SK-N-MC (cell line): ENCODE measurements around the gene PISD.

ENCODE experiments used
- DNase-seq: peaks from one replicate; pipeline ENCODE4 v3.0.0-alpha.2; 2011; ENCODE audit warnings: low read depth, low spot score
- H3K27ac ChIP-seq: fragments of 200-600 bp; sonication (generic); 2 replicates; pipeline ENCODE4 v1.5.1; 2016; ENCODE audit warnings: mixed run types
- H3K36me3 ChIP-seq: fragments of 200-600 bp; sonication (generic); 2 replicates; pipeline ENCODE4 v1.6.1; 2017; ENCODE audit warnings: antibody characterized with exemption, low read length, mixed read lengths; ENCODE audit not compliant: insufficient read depth
- H3K4me3 ChIP-seq: fragments of 200-600 bp; sonication (generic); 2 replicates; pipeline ENCODE4 v1.5.1; 2016
- H3K9ac ChIP-seq: fragments of 200-600 bp; sonication (generic); 2 replicates; pipeline ENCODE4 v1.8.0; 2017; ENCODE audit warnings: mixed run types, mixed read lengths; ENCODE audit not compliant: insufficient read length
- H3K9me3 ChIP-seq: fragments of 200-600 bp; sonication (generic); 2 replicates; pipeline ENCODE4 v1.6.1; 2017; ENCODE audit warnings: low read depth, mild to moderate bottlenecking, antibody characterized with exemption, low read length, moderate library complexity, mixed read lengths
- EZH2 ChIP-seq: fragments of 200-600 bp; sonication (generic); IDR thresholded peaks from one replicate; pipeline ENCODE4 v1.6.1; 2017; ENCODE audit warnings: antibody characterized with exemption
- FOXP2 ChIP-seq: optimal IDR thresholded peaks from 2 replicates; pipeline ENCODE3; 2011; ENCODE audit warnings: mild to moderate bottlenecking, moderate library complexity; ENCODE audit not compliant: insufficient read depth; ENCODE audit errors: extremely low read length, control extremely low read depth
- POLR2AphosphoS5 ChIP-seq: IDR thresholded peaks from 2 replicates; pipeline ENCODE4 v1.6.1; 2012; ENCODE audit warnings: mild to moderate bottlenecking, low read depth, low read length, borderline replicate concordance

The PISD gene

DNA sequence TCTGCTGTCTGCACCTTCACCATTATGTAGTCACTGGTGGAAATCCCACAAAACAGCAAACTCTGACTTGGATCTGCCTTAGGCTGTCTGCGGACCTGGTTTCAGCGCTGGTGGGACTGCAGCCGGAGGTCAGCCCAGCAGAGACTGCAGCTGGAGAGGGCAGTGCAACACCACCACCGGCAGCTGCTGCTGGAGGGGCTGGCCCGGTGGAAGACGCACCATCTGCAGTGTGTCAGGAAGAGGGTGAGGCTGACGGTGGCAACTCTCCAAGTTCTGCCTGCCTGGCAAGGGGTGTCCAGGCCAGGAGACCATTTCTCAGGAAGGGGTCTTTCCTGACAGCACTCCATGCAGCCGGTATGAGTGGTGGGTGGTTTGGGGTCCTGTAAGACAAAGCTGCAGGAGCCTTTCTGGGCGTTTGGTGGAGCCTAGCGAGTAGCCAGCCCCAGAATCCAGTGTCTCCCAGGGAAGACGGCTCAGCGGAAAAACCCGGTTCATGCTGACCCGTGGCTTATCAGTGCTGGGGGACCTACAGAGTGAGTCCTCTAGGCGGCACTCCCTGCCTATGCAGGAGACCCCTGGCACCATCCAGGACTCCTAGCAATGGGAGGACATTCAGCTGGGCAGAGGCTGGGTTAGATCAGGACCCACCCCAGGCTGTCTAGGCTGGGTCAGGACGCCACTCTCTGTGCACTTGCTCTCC is 50.8 kb downstream of the PISD start:
- H3K27ac ChIP-seq, result no peak overlapping the region
- DNase-seq, result no peak
- TF ChIP-seq FOXP2 (no peak), POLR2AphosphoS5 (no peak), EZH2 (no peak)
- no peaks in the 10 kb centered on the region for H3K9me3 ChIP-seq
- H3K9ac ChIP-seq, result no peak overlapping the region
- H3K4me3 ChIP-seq, result no peak overlapping the region
- H3K36me3 ChIP-seq, result no peaks in the 10 kb centered on the region

DNA sequence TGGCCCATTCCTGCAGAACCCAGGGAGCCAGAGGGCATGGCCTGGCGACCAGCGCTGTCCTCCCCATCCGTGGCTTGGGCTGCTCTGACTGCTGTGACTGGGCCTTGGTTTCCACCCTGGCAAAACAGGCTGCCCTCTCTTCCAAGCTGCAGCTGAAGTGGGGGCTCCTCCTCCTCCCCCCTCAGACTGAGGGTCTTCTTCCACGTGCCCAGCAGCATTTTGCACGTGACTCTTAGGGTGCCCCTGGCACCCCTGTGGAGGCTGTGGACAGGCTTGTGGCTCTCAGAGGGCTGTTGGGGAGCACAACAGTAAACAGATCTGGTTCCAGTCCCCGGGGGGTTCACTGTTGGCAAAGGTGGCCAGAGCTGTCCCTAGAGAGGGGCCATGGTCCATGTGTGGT is 51.4 kb downstream of the PISD start:
- no peak overlapping the region for H3K9ac ChIP-seq
- no peaks in the 10 kb centered on the region for H3K36me3 ChIP-seq
- no peak for TF ChIP-seq POLR2AphosphoS5
- no peak for TF ChIP-seq FOXP2
- no peak for TF ChIP-seq EZH2
- DNase-seq, result no peak
- no peak overlapping the region for H3K4me3 ChIP-seq
- no peak overlapping the region for H3K27ac ChIP-seq
- H3K9me3 ChIP-seq, result no peaks in the 10 kb centered on the region

DNA sequence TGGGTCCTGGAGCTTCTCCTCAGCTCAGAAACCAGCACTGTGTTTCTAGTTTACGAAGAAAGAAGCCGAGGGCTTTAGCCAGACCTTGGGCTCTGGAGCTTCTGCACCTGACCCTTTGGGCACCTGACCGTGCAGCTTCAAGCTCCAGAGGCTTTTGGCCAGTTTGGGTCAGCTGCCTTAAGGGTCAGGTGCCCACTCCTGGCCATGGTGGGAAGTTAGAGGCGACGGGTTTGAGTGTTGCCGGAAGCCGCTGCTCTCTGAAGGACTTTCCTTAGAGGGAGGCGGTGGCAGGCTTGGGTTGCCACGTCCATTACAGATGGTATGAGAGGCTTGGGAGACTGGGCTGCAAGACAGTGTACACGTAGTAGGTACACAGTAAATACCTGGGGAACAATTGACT is 52.3 kb downstream of the PISD start:
- Histone ChIP-seq H3K27ac (no peak overlapping the region), H3K9ac (no peak overlapping the region), H3K9me3 (no peaks in the 10 kb centered on the region), H3K4me3 (no peak overlapping the region), H3K36me3 (no peaks in the 10 kb centered on the region)
- no peak for DNase-seq
- TF ChIP-seq EZH2, result no peak
- TF ChIP-seq FOXP2, result no peak
- no peak for TF ChIP-seq POLR2AphosphoS5

GRCh38 chr22:31607696-31608095 is 54.3 kb downstream of the PISD start:
- Histone ChIP-seq H3K27ac (no peak overlapping the region), H3K4me3 (no peak overlapping the region), H3K36me3 (no peaks in the 10 kb centered on the region), H3K9ac (no peak overlapping the region), H3K9me3 (no peaks in the 10 kb centered on the region)
- TF ChIP-seq FOXP2 (no peak), EZH2 (no peak), POLR2AphosphoS5 (no peak)
- DNase-seq, result no peak

DNA sequence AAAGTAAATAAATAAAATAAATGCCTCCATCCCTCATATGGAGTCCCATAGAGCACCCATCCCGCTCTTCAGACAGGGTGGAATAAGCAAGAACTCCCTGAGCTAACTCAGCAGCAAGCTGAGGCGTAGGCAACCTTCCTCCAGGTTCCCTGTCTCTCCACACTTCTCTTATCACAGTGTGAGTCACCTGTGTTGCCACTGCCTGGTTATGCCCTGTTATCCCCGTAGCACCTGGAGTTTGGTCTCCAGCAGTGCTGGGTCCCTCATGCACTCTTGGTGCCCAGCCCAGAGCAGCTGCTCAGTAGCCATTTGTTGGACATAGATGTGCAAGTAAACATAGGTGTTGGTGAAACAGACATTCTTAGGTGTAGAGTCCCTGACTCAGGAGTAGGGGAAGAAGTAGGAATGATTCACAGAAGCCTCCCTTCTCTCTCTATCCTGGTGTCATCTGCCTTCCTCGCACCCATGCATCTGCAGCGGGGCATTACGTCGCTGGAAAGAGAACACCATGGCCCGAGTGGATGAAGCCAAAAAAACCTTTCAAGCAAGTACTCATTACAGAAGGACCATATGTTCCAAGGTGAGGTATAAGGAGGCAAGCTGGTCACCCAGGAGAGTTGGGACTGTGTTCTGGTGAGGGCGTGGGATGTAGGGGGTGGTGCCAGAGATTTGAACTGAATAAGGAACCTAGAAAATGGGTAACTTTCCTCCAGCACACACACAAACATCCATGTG is 56.0 kb downstream of the PISD start:
- Histone ChIP-seq H3K27ac (no peak overlapping the region), H3K9ac (no peak overlapping the region), H3K9me3 (no peaks in the 10 kb centered on the region), H3K36me3 (no peaks in the 10 kb centered on the region), H3K4me3 (no peak overlapping the region)
- no peak for TF ChIP-seq FOXP2
- no peak for TF ChIP-seq POLR2AphosphoS5
- no peak for TF ChIP-seq EZH2
- no peak for DNase-seq

- H3K9me3 ChIP-seq, result no peaks in the 10 kb centered on the region
- no peak for TF ChIP-seq FOXP2
- TF ChIP-seq EZH2, result no peak
- no peak for TF ChIP-seq POLR2AphosphoS5
- DNase-seq, result no peak
- H3K36me3 ChIP-seq, result no peaks in the 10 kb centered on the region
- no peak overlapping the region for H3K27ac ChIP-seq
- H3K4me3 ChIP-seq, result no peak overlapping the region
- no peak overlapping the region for H3K9ac ChIP-seq
Observed at GRCh38 chr22:31604746-31605705, 57.0 kb downstream of the PISD start.

DNA sequence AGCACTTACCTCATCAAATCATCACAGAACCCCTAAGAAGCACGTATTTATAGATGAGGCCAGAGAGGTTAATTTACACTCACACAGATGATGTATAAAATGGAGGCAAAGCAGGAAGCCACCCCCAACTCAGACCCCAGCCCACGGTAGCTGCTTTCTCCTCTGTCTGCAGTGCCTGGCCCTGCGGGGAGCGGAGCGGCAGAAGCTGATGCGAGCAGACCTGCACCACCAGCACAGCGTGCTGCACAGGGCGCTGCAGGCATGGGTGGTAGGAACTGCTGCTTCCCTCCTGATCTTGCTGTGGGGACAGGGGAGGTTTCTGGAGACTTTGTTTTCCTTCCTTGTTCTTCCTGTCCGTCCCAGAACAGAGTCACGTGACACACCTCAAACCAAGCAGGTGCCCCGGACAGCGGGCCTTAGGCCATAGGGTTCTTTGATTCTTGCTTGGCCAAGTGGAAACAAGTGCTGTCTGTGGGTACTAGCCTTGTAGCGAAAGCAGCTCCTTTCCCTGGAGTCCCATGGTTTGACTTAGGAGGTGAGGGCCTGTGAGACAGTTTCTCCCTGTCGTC is 57.8 kb downstream of the PISD start:
- Histone ChIP-seq H3K36me3 (no peaks in the 10 kb centered on the region), H3K4me3 (no peak overlapping the region), H3K9ac (no peak overlapping the region), H3K9me3 (no peaks in the 10 kb centered on the region), H3K27ac (no peak overlapping the region)
- no peak for DNase-seq
- TF ChIP-seq FOXP2 (no peak), POLR2AphosphoS5 (no peak), EZH2 (no peak)
